ENCODE data around the gene GPR149.
A peak's percentile ranks its signal among the peaks of the same experiment; 100 is the strongest.

Gene GPR149

DNA sequence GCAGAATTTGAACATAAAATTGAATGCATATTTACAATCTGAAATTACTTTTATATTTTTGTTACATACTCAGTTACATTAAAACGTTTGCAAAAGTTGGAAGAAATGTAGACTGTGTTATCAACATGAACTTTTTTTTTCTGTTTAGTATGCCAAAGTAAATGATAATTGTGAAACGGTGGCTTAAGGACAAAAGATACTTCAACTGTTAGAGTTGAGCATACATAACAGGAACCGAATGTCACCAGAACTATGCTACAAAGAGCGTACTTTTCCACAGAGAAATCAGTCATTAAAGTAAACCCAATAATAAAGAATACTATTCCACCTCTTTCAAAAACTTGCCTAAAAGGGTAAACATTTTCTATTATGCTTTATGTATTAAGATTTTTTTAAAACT lies 91.4 kb downstream of the GPR149 start:
- ATAC-seq, result no peak
- TF ChIP-seq GLIS3 (CRISPR knock-in tag; IDR thresholded peaks at IDR 0.05) (no peak), POU6F1 (CRISPR knock-in tag; IDR thresholded peaks at IDR 0.05; ENCODE audit: borderline replicate concordance, low read depth) (no peak), BACH2 (CRISPR knock-in tag; IDR thresholded peaks at IDR 0.05; ENCODE audit: borderline replicate concordance) (no peak), ZFP3 (CRISPR knock-in tag; IDR thresholded peaks at IDR 0.05) (no peak), TOX (CRISPR knock-in tag; IDR thresholded peaks at IDR 0.05; ENCODE audit: borderline replicate concordance) (no peak), RARB (CRISPR knock-in tag; IDR thresholded peaks at IDR 0.05) (no peak)

- no peak for TF ChIP-seq TCF4 (CRISPR knock-in tag; IDR thresholded peaks at IDR 0.05; ENCODE audit: borderline replicate concordance)
- no peak for TF ChIP-seq ZFP3 (CRISPR knock-in tag; IDR thresholded peaks at IDR 0.05)
- TF ChIP-seq ZNF70 (CRISPR knock-in tag; IDR thresholded peaks at IDR 0.05), result no peak
- no peak for TF ChIP-seq ARNTL (CRISPR knock-in tag; IDR thresholded peaks at IDR 0.05; ENCODE audit: borderline replicate concordance, low read depth)
- TF ChIP-seq RARB (CRISPR knock-in tag; IDR thresholded peaks at IDR 0.05), result no peak
- TF ChIP-seq OSR1 (CRISPR knock-in tag; IDR thresholded peaks at IDR 0.05), result no peak
- TF ChIP-seq ESRRG (CRISPR knock-in tag; IDR thresholded peaks at IDR 0.05), result no peak
- no peak for TF ChIP-seq CREB5 (CRISPR knock-in tag; IDR thresholded peaks at IDR 0.05; ENCODE audit: low read depth)
- no peak for TF ChIP-seq ISL1 (CRISPR knock-in tag; IDR thresholded peaks at IDR 0.05)
- TF ChIP-seq ZC3H10 (CRISPR knock-in tag; IDR thresholded peaks at IDR 0.05), result no peak
- TF ChIP-seq TOX (CRISPR knock-in tag; IDR thresholded peaks at IDR 0.05; ENCODE audit: borderline replicate concordance), result no peak
- no peak for TF ChIP-seq ZFP30 (CRISPR knock-in tag; IDR thresholded peaks at IDR 0.05)
- TF ChIP-seq SNAI2 (CRISPR knock-in tag; IDR thresholded peaks at IDR 0.05), result no peak
- TF ChIP-seq ZNF8 (CRISPR knock-in tag; IDR thresholded peaks at IDR 0.05), result no peak
- no peak for TF ChIP-seq GLIS3 (CRISPR knock-in tag; IDR thresholded peaks at IDR 0.05)
- TF ChIP-seq POU6F1 (CRISPR knock-in tag; IDR thresholded peaks at IDR 0.05; ENCODE audit: borderline replicate concordance, low read depth), result no peak
- TF ChIP-seq CSRNP3 (CRISPR knock-in tag; IDR thresholded peaks at IDR 0.05), result no peak
- TF ChIP-seq BACH2 (CRISPR knock-in tag; IDR thresholded peaks at IDR 0.05; ENCODE audit: borderline replicate concordance), result no peak
- no peak for TF ChIP-seq CSDC2 (CRISPR knock-in tag; IDR thresholded peaks at IDR 0.05)
- no peak for TF ChIP-seq TSHZ2 (CRISPR knock-in tag; IDR thresholded peaks at IDR 0.05)
- ATAC-seq, result no peak
These were observed 92.0 kb downstream of the GPR149 start for GRCh38 chr3:154338008-154338407.

GRCh38 chr3:154334973-154335420 lies 95.0 kb downstream of the GPR149 start:
- peak; percentile 75 for ATAC-seq
- TF ChIP-seq CREB5 (CRISPR knock-in tag; IDR thresholded peaks at IDR 0.05; ENCODE audit: low read depth) (no peak), TCF4 (CRISPR knock-in tag; IDR thresholded peaks at IDR 0.05; ENCODE audit: borderline replicate concordance) (no peak), ZNF8 (CRISPR knock-in tag; IDR thresholded peaks at IDR 0.05) (no peak), SNAI2 (CRISPR knock-in tag; IDR thresholded peaks at IDR 0.05) (no peak), ISL1 (CRISPR knock-in tag; IDR thresholded peaks at IDR 0.05) (no peak), TSHZ2 (CRISPR knock-in tag; IDR thresholded peaks at IDR 0.05) (no peak), TOX (CRISPR knock-in tag; IDR thresholded peaks at IDR 0.05; ENCODE audit: borderline replicate concordance) (no peak), ZNF70 (CRISPR knock-in tag; IDR thresholded peaks at IDR 0.05) (no peak)

Measured in SK-N-SH treated with all-trans-retinoic acid at 6 μM for 48 hours (cell line).